HEK293 (cell line): Measurements from ENCODE around the gene BAG5.

Experiments used
- CTCF ChIP-seq: fragments of 450-650 bp; formaldehyde crosslinking; IDR thresholded peaks from 2 replicates; pipeline ENCODE4 v1.5.1; 2016; ENCODE audit warnings: missing biosample characterization, missing genetic modification characterization
- GLIS2 ChIP-seq: fragments of 450-650 bp; formaldehyde crosslinking; IDR thresholded peaks from 2 replicates; pipeline ENCODE4 v1.5.1; 2016; ENCODE audit warnings: missing biosample characterization, missing genetic modification characterization
- KLF1 ChIP-seq: fragments of 450-650 bp; formaldehyde crosslinking; IDR thresholded peaks from 2 replicates; pipeline ENCODE4 v1.5.1; 2016; ENCODE audit warnings: missing biosample characterization, missing genetic modification characterization
- PATZ1 ChIP-seq: fragments of 450-650 bp; formaldehyde crosslinking; IDR thresholded peaks from 2 replicates; pipeline ENCODE4 v1.5.1; 2016; ENCODE audit warnings: missing biosample characterization, missing genetic modification characterization
- SP7 ChIP-seq: fragments of 450-650 bp; formaldehyde crosslinking; IDR thresholded peaks from 2 replicates; pipeline ENCODE4 v1.5.1; 2016; ENCODE audit warnings: missing biosample characterization, missing genetic modification characterization
- TRIM28 ChIP-seq: IDR thresholded peaks from 2 replicates; pipeline ENCODE4 v1.6.1; 2011; ENCODE audit warnings: low read length, control low read depth, borderline replicate concordance
- ZBTB20 ChIP-seq: fragments of 450-650 bp; formaldehyde crosslinking; IDR thresholded peaks from 2 replicates; pipeline ENCODE4 v1.5.1; 2016; ENCODE audit warnings: missing biosample characterization, missing genetic modification characterization
- ZBTB44 ChIP-seq: fragments of 450-650 bp; IDR thresholded peaks from 2 replicates; pipeline ENCODE4 v1.5.1; 2018; ENCODE audit warnings: missing biosample characterization, mild to moderate bottlenecking, missing genetic modification characterization
- ZNF10 ChIP-seq: fragments of 450-650 bp; formaldehyde crosslinking; IDR thresholded peaks from 2 replicates; pipeline ENCODE4 v1.5.1; 2017; ENCODE audit warnings: missing biosample characterization, missing genetic modification characterization
- ZNF157 ChIP-seq: fragments of 450-650 bp; formaldehyde crosslinking; IDR thresholded peaks from 2 replicates; pipeline ENCODE4 v1.5.1; 2016; ENCODE audit warnings: missing biosample characterization, missing genetic modification characterization
- ZNF169 ChIP-seq: fragments of 450-650 bp; formaldehyde crosslinking; IDR thresholded peaks from 2 replicates; pipeline ENCODE4 v1.5.1; 2016; ENCODE audit warnings: missing biosample characterization, missing genetic modification characterization
- ZNF2 ChIP-seq: fragments of 450-650 bp; formaldehyde crosslinking; IDR thresholded peaks from 2 replicates; pipeline ENCODE4 v1.5.1; 2016; ENCODE audit warnings: missing biosample characterization, missing genetic modification characterization
- ZNF221 ChIP-seq: fragments of 450-650 bp; formaldehyde crosslinking; IDR thresholded peaks from 2 replicates; pipeline ENCODE4 v1.5.1; 2017; ENCODE audit warnings: missing biosample characterization, missing genetic modification characterization, borderline replicate concordance
- ZNF26 ChIP-seq: fragments of 450-650 bp; formaldehyde crosslinking; IDR thresholded peaks from 2 replicates; pipeline ENCODE4 v1.5.1; 2016; ENCODE audit warnings: missing biosample characterization, missing genetic modification characterization
- ZNF302 ChIP-seq: fragments of 450-650 bp; formaldehyde crosslinking; IDR thresholded peaks from 2 replicates; pipeline ENCODE4 v1.5.1; 2016; ENCODE audit warnings: missing biosample characterization, missing genetic modification characterization, low read depth
- ZNF423 ChIP-seq: fragments of 450-650 bp; formaldehyde crosslinking; IDR thresholded peaks from 2 replicates; pipeline ENCODE4 v1.5.1; 2016; ENCODE audit warnings: missing biosample characterization, missing genetic modification characterization
- ZNF433 ChIP-seq: fragments of 450-650 bp; formaldehyde crosslinking; IDR thresholded peaks from 2 replicates; pipeline ENCODE4 v1.5.1; 2016; ENCODE audit warnings: missing biosample characterization, missing genetic modification characterization, low read depth
- ZNF548 ChIP-seq: fragments of 450-650 bp; formaldehyde crosslinking; IDR thresholded peaks from 2 replicates; pipeline ENCODE4 v1.5.1; 2016; ENCODE audit warnings: missing biosample characterization, missing genetic modification characterization
- ZNF561 ChIP-seq: fragments of 450-650 bp; IDR thresholded peaks from 2 replicates; pipeline ENCODE4 v1.5.1; 2018; ENCODE audit warnings: missing biosample characterization, missing genetic modification characterization, borderline replicate concordance
- ZNF585B ChIP-seq: fragments of 450-650 bp; formaldehyde crosslinking; IDR thresholded peaks from 2 replicates; pipeline ENCODE4 v1.5.1; 2016; ENCODE audit warnings: missing biosample characterization, missing genetic modification characterization
- ZNF600 ChIP-seq: fragments of 450-650 bp; formaldehyde crosslinking; IDR thresholded peaks from 2 replicates; pipeline ENCODE4 v1.5.1; 2016; ENCODE audit warnings: missing biosample characterization, missing genetic modification characterization
- ZNF624 ChIP-seq: fragments of 450-650 bp; formaldehyde crosslinking; IDR thresholded peaks from 2 replicates; pipeline ENCODE4 v1.5.1; 2017; ENCODE audit warnings: missing biosample characterization, missing genetic modification characterization
- ZNF654 ChIP-seq: fragments of 450-650 bp; formaldehyde crosslinking; IDR thresholded peaks from 2 replicates; pipeline ENCODE4 v1.5.1; 2016; ENCODE audit warnings: low read depth, missing biosample characterization, missing genetic modification characterization
- ZNF664 ChIP-seq: fragments of 450-650 bp; formaldehyde crosslinking; IDR thresholded peaks from 2 replicates; pipeline ENCODE4 v1.5.1; 2016; ENCODE audit warnings: missing biosample characterization, missing genetic modification characterization
- ZNF677 ChIP-seq: fragments of 450-650 bp; IDR thresholded peaks from 2 replicates; pipeline ENCODE4 v1.5.0; 2018; ENCODE audit warnings: missing biosample characterization, mild to moderate bottlenecking, missing genetic modification characterization, moderate library complexity
- ZNF692 ChIP-seq: fragments of 450-650 bp; formaldehyde crosslinking; IDR thresholded peaks from 2 replicates; pipeline ENCODE4 v1.5.1; 2016; ENCODE audit warnings: missing biosample characterization, missing genetic modification characterization
- TF ChIP-seq, protein P1 (sequence below): sonication (generic); formaldehyde crosslinking; IDR thresholded peaks from 2 replicates; pipeline ENCODE4 v1.8.1; 2022; ENCODE audit warnings: mild to moderate bottlenecking, moderate library complexity, missing genetic modification reagents
- TF ChIP-seq, protein P2 (sequence below): fragments of 450-650 bp; formaldehyde crosslinking; IDR thresholded peaks from 2 replicates; pipeline ENCODE4 v1.5.1; 2016; ENCODE audit warnings: missing biosample characterization, missing genetic modification characterization

Gene BAG5

DNA sequence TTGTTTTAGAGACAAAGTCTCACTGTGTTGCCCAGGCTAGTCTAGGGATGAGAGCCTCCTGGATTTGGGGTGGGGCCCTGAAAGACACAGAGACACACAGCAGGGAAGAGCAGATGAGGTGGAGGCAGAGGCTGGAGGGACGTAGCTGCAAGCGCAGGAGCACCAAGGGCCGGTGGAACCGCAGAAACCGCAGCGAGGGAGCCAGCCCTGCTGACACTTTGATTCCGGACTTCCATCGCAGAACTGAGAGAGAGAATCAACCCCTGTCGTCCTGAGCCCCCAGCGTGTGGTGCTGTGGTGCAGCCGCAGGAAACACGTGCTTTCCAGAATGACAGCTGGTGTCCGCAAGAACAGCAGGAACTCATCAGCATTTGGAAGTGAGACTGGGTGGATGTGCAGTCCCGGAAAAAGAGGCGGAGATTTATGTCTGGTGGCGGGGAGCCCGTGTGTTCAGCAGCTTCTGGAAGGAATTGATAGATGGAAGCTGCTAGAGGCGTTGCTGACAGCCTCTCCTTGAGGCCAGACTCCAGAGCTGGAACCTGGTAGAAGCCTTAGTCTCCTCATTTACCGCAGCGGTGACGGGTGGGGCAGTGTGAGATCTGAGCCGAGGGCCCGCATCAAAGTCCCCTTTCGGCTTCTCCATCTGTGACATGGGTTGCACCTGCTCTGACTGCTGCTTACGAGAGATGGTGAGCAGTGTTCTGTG lies 44.7 kb upstream of the BAG5 start (continued):
- TF ChIP-seq PATZ1 (tag by site-specific recombination) (peak; percentile 64), ZNF169 (tag by site-specific recombination) (no peak), ZNF585B (tag by site-specific recombination) (no peak), ZNF664 (tag by site-specific recombination) (no peak), ZNF423 (tag by site-specific recombination) (no peak), ZNF692 (peak; percentile 55; the same call in 1 of the 2 replicates), ZNF302 (no peak), TRIM28 (0 out of 2 replicates have a peak, but pooled peaks have one; percentile 22), ZNF2 (tag by site-specific recombination) (0 out of 2 replicates have a peak, but pooled peaks have one; percentile 28), SP7 (tag by site-specific recombination) (peak; percentile 62; the same call in 1 of the 2 replicates), ZBTB44 (tag by site-specific recombination) (peak; percentile 75; the same call in 1 of the 2 replicates), ZNF624 (no peak), ZNF548 (tag by site-specific recombination) (peak; percentile 81), ZNF10 (tag by site-specific recombination) (peak; percentile 63; the same call in 1 of the 2 replicates), ZNF157 (tag by site-specific recombination) (no peak), ZNF600 (tag by site-specific recombination) (peak; percentile 96), CTCF (tag by site-specific recombination) (peak; percentile 81), ZNF26 (tag by site-specific recombination) (no peak), ZNF561 (peak; percentile 40; the same call in 1 of the 2 replicates), ZNF654 (0 out of 2 replicates have a peak, but pooled peaks have one; percentile 2), ZNF221 (tag by site-specific recombination) (no peak), GLIS2 (tag by site-specific recombination) (peak; percentile 20; the same call in 1 of the 2 replicates), ZBTB20 (tag by site-specific recombination) (peak; percentile 26; the same call in 1 of the 2 replicates), ZNF677 (peak; percentile 96), ZNF433 (tag by site-specific recombination) (no peak), KLF1 (0 out of 2 replicates have a peak, but pooled peaks have one; percentile 10)
- TF ChIP-seq, protein P1, sequence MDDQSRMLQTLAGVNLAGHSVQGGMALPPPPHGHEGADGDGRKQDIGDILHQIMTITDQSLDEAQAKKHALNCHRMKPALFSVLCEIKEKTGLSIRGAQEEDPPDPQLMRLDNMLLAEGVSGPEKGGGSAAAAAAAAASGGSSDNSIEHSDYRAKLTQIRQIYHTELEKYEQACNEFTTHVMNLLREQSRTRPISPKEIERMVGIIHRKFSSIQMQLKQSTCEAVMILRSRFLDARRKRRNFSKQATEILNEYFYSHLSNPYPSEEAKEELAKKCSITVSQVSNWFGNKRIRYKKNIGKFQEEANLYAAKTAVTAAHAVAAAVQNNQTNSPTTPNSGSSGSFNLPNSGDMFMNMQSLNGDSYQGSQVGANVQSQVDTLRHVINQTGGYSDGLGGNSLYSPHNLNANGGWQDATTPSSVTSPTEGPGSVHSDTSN = no peak
- TF ChIP-seq, protein P2, sequence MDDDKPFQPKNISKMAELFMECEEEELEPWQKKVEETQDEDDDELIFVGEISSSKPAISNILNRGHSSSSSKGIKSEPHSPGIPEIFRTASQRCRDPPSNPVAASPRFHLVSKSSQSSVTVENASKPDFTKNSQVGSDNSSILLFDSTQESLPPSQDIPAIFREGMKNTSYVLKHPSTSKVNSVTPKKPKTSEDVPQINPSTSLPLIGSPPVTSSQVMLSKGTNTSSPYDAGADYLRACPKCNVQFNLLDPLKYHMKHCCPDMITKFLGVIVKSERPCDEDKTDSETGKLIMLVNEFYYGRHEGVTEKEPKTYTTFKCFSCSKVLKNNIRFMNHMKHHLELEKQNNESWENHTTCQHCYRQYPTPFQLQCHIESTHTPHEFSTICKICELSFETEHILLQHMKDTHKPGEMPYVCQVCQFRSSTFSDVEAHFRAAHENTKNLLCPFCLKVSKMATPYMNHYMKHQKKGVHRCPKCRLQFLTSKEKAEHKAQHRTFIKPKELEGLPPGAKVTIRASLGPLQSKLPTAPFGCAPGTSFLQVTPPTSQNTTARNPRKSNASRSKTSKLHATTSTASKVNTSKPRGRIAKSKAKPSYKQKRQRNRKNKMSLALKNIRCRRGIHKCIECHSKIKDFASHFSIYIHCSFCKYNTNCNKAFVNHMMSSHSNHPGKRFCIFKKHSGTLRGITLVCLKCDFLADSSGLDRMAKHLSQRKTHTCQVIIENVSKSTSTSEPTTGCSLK (tag by site-specific recombination) = no peak
